ENCODE data around the gene SMIM13. TPM values are rescaled to one million over a fixed set of nuclear protein-coding genes. Genes with fewer than 3 reads are reported as not detected.

The SMIM13 gene
- total RNA-seq, 4 donors from 2014 or later = 4.1 to 6.3 (median 4.7) TPM

- H3K4me1 ChIP-seq = no peaks in the 10 kb centered on the region
- DNase-seq = no peak
- no peaks in the 10 kb centered on the region for H3K27me3 ChIP-seq
- TF ChIP-seq CTCF (IDR thresholded peaks at IDR 0.05) (no peak), POLR2A (IDR thresholded peaks at IDR 0.05) (no peak)
- H3K4me3 ChIP-seq = no peak overlapping the region
- H3K27ac ChIP-seq = no peak overlapping the region
- H3K36me3 ChIP-seq = peaks cover 0 to 14% (median 0%) of the 10 kb centered on the region in 3 donors
- no peaks in the 10 kb centered on the region for H3K9me3 ChIP-seq
Observed at GRCh38 chr6:11133281-11133680, 39.6 kb downstream of the SMIM13 start.

- TF ChIP-seq CTCF (IDR thresholded peaks at IDR 0.05) (no peak), POLR2A (IDR thresholded peaks at IDR 0.05) (no peak)
- peaks cover 0 to 14% (median 0%) of the 10 kb centered on the region in 3 donors for H3K36me3 ChIP-seq
- H3K4me1 ChIP-seq = no peaks in the 10 kb centered on the region
- DNase-seq = no peak
- no peak overlapping the region for H3K27ac ChIP-seq
- H3K27me3 ChIP-seq = no peaks in the 10 kb centered on the region
- H3K9me3 ChIP-seq = no peaks in the 10 kb centered on the region
- H3K4me3 ChIP-seq = no peak overlapping the region
Observed at GRCh38 chr6:11136809-11137208, 43.2 kb downstream of the SMIM13 start.

- DNase-seq = no peak
- TF ChIP-seq CTCF (IDR thresholded peaks at IDR 0.05) (no peak), POLR2A (IDR thresholded peaks at IDR 0.05) (no peak)
- no peaks in the 10 kb centered on the region for H3K9me3 ChIP-seq
Observed at GRCh38 chr6:11139051-11139960, 45.7 kb downstream of the SMIM13 start.

GRCh38 chr6:11140056-11140455 is 46.4 kb downstream of the SMIM13 start:
- no peaks in the 10 kb centered on the region for H3K9me3 ChIP-seq
- H3K27me3 ChIP-seq = no peaks in the 10 kb centered on the region
- H3K4me3 ChIP-seq = no peak overlapping the region
- H3K27ac ChIP-seq = no peak overlapping the region
- H3K36me3 ChIP-seq = peaks cover 0 to 7% (median 0%) of the 10 kb centered on the region in 3 donors
- no peak for DNase-seq
- TF ChIP-seq CTCF (IDR thresholded peaks at IDR 0.05) (no peak), POLR2A (IDR thresholded peaks at IDR 0.05) (no peak)
- H3K4me1 ChIP-seq = no peaks in the 10 kb centered on the region

More at GRCh38 chr6:11139051-11139960, 45.7 kb downstream of the SMIM13 start:
- Histone ChIP-seq H3K27ac (no peak overlapping the region), H3K36me3 (peaks cover 0 to 14% (median 0%) of the 10 kb centered on the region in 3 donors), H3K27me3 (no peaks in the 10 kb centered on the region), H3K4me3 (no peak overlapping the region), H3K4me1 (no peaks in the 10 kb centered on the region)

GRCh38 chr6:11141295-11141694 is 47.7 kb downstream of the SMIM13 start:
- H3K36me3 ChIP-seq = no peaks in the 10 kb centered on the region
- DNase-seq = no peak
- no peaks in the 10 kb centered on the region for H3K27me3 ChIP-seq
- no peak for TF ChIP-seq POLR2A (IDR thresholded peaks at IDR 0.05)
- no peak for TF ChIP-seq CTCF (IDR thresholded peaks at IDR 0.05)
- no peaks in the 10 kb centered on the region for H3K9me3 ChIP-seq
- no peaks in the 10 kb centered on the region for H3K4me1 ChIP-seq
- no peak overlapping the region for H3K4me3 ChIP-seq
- no peak overlapping the region for H3K27ac ChIP-seq

Measured in Peyer's patch (tissue), 4 donors.